RWPE2 (cell line): ENCODE results near the gene UAP1L1.

Experiments used
- ATAC-seq: fragments of 200-7000 bp; cut with Tn5 transposase; 3 replicates; pipeline ENCODE4 v1.9.1; 2021; ENCODE audit warnings: low read depth
- DNase-seq: peaks from one replicate; pipeline ENCODE4 v3.0.0-alpha.2; 2020; ENCODE audit warnings: low spot score
- H3K27ac ChIP-seq: fragments of 450-650 bp; 2 replicates; pipeline ENCODE4 v1.5.1; 2017; ENCODE audit warnings: mild to moderate bottlenecking; ENCODE audit not compliant: poor library complexity, severe bottlenecking
- H3K27me3 ChIP-seq: fragments of 250-450 bp; sonication (Bioruptor Pico); 2 replicates; pipeline ENCODE4 v1.5.1; 2021; ENCODE audit warnings: mild to moderate bottlenecking, moderate library complexity; ENCODE audit not compliant: insufficient read depth, poor library complexity, severe bottlenecking
- H3K36me3 ChIP-seq: fragments of 250-450 bp; sonication (Bioruptor Pico); 2 replicates; pipeline ENCODE4 v1.5.1; 2020; ENCODE audit warnings: low read depth, mild to moderate bottlenecking, moderate library complexity
- H3K4me1 ChIP-seq: fragments of 250-450 bp; sonication (Bioruptor Pico); 2 replicates; pipeline ENCODE4 v1.5.1; 2021; ENCODE audit warnings: mild to moderate bottlenecking, moderate library complexity; ENCODE audit not compliant: insufficient read depth, poor library complexity, severe bottlenecking
- H3K4me3 ChIP-seq: fragments of 250-450 bp; sonication (Bioruptor Pico); 2 replicates; pipeline ENCODE4 v1.5.1; 2021; ENCODE audit warnings: mild to moderate bottlenecking, moderate library complexity; ENCODE audit not compliant: severe bottlenecking
- H3K9me3 ChIP-seq: fragments of 250-450 bp; sonication (Bioruptor Pico); 2 replicates; pipeline ENCODE4 v1.5.1; 2021; ENCODE audit warnings: mild to moderate bottlenecking, moderate library complexity; ENCODE audit not compliant: severe bottlenecking
- TF ChIP-seq, protein P1 (sequence below): fragments of 450-650 bp; IDR thresholded peaks from one replicate; pipeline ENCODE4 v1.5.1; 2017; ENCODE audit warnings: mild to moderate bottlenecking, moderate library complexity; ENCODE audit not compliant: poor library complexity, severe bottlenecking

UAP1L1 gene

DNA sequence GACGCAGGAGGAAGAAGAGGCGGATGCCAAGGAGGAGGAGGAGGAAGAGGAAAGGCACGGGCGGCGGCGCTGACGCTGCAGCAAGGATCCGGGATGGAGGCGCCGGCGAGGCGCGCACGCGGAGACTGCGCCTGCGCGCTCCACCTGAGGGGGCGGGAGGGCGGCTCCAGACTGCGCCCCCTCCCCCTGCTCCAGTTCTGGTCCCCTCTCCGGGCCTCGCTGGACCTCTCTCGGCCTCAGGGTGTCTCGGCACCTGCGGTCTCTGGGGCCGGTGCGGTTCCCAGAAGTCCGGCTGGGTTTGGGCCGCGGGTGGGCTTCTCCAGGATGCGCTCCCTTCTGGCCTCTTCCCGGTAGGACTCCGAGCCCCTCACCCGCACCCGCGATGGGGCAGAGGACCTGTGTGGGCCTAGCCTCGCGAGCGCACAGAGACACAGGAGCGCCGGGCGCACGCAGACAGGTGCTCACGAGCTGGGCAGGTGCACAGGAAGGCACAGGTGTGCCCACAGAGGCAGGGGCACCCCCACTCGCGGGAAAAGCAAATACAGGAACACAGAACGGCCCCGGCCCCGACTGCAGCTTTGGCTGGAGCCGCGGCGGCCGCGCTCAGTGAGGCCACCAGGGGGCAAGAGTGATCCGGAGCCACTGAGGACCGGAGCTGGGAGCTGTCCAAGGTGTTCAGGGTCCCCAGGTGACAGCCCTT, 31.1 kb upstream of the UAP1L1 start, which contains the start of gene NPDC1:
Gene NPDC1, minus strand, starts transcription at position 90 of the 700 bp plus-strand sequence. CDS start 188 bp downstream, outside the sequence.
- H3K27me3 ChIP-seq: no peaks in the 10 kb centered on the region
- ATAC-seq: peak; percentile 43
- H3K27ac ChIP-seq: peak within 1 kb of the TSS; percentile 14

DNA sequence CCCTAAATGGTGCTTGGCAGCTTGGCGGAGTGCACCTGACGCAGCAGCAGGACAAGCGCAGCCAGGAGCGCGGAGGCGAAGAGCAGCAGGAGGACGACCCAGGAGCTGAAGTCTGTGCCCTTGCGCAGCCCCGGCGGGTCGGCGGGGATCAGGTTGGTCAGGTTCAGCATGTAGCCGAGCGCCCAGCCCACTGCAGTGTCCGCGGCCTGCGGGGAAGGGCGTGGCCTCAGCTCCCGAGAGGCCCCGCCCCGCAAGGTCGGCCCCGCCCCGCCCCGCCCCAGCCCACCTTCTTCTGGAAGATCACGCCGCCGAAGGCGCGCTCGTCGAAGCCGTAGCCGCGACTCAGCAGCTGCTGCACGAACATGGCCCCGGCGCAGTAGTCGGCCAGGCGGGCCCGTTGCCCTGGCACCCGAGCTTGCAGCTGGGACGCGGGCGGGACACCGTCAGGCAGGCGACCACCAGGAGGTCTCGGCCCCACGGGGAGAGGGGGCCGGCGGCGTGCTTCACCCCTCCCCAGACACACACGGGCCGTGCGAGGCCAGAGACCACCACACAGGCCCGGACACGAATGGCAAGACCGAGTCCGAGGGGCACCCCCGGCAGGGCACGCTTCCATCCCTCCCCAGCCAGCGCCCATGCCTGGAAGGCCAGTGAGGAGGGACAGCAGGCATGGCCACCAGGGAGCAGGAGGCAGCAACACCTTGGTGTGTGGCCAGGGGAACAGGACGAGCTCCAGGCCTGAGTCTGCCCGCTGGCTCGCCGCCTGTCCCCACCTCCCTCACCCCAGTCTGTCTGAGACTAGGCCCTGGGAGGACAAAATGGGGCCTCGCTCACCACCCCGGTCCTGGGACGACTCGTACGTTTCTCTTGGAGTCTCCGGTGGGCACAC, 28.4 kb upstream of the UAP1L1 start:
- Histone ChIP-seq H3K27ac (no peak overlapping the region), H3K27me3 (no peaks in the 10 kb centered on the region), H3K36me3 (no peaks in the 10 kb centered on the region), H3K4me3 (no peak overlapping the region), H3K9me3 (no peaks in the 10 kb centered on the region), H3K4me1 (no peaks in the 10 kb centered on the region)
- no peak for ATAC-seq
- TF ChIP-seq, protein P1, sequence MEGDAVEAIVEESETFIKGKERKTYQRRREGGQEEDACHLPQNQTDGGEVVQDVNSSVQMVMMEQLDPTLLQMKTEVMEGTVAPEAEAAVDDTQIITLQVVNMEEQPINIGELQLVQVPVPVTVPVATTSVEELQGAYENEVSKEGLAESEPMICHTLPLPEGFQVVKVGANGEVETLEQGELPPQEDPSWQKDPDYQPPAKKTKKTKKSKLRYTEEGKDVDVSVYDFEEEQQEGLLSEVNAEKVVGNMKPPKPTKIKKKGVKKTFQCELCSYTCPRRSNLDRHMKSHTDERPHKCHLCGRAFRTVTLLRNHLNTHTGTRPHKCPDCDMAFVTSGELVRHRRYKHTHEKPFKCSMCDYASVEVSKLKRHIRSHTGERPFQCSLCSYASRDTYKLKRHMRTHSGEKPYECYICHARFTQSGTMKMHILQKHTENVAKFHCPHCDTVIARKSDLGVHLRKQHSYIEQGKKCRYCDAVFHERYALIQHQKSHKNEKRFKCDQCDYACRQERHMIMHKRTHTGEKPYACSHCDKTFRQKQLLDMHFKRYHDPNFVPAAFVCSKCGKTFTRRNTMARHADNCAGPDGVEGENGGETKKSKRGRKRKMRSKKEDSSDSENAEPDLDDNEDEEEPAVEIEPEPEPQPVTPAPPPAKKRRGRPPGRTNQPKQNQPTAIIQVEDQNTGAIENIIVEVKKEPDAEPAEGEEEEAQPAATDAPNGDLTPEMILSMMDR: no peak
- no peak for DNase-seq

More for the DNA sequence above, 31.1 kb upstream of the UAP1L1 start, which contains the start of gene NPDC1:
- H3K9me3 ChIP-seq: no peaks in the 10 kb centered on the region
- no peaks in the 10 kb centered on the region for H3K4me1 ChIP-seq
- H3K4me3 ChIP-seq: peak within 1 kb of the TSS; percentile 67
- no peaks in the 10 kb centered on the region for H3K36me3 ChIP-seq
- TF ChIP-seq, protein P1: peak; percentile 93
- no peak for DNase-seq

DNA sequence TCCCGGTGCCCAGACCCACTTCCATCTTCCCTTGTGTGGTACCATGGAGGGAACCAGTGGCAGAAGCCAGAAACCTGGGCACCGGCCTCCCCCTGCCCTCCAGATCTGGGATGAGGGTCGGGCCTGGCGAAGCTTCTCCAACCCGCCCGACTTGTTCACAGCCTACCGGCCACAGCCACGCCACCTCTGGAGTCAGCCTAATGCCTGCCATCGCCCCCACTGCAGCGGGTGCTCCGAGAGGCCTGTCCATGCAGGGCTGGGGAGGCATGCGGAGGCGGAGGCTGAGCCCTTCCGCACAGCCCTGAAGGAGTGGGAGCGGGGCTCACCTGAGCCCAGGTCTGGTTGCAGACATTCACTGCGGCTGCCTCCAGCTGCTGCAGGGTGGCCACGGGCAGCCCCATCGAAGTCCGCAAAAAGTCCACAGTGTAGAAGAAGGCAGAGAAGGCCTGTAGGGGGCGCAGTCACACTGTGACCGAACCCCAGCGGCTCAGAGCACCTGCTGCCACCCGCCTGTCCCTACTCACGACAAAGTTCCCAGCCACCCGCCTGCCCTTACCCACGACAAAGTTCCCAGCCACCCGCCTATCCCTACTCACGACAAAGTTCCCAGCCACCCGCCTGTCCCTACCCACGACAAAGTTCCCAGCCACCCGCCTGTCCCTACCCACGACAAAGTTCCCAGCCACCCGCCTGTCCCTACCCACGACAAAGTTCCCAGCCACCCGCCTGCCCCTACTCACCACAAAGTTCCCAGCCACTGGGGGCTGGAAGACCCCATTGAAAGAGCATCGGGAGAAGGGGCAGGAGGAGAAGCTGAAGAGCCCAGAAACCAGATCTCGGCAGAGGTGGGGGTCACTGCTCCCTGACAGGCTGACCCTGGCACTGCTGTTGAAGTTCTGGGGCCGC, 27.5 kb upstream of the UAP1L1 start:
- no peaks in the 10 kb centered on the region for H3K36me3 ChIP-seq
- no peak for ATAC-seq
- DNase-seq: no peak
- H3K27me3 ChIP-seq: no peaks in the 10 kb centered on the region
- H3K4me3 ChIP-seq: no peak overlapping the region
- H3K9me3 ChIP-seq: no peaks in the 10 kb centered on the region
- no peak overlapping the region for H3K27ac ChIP-seq
- TF ChIP-seq, protein P1: no peak
- no peaks in the 10 kb centered on the region for H3K4me1 ChIP-seq

DNA sequence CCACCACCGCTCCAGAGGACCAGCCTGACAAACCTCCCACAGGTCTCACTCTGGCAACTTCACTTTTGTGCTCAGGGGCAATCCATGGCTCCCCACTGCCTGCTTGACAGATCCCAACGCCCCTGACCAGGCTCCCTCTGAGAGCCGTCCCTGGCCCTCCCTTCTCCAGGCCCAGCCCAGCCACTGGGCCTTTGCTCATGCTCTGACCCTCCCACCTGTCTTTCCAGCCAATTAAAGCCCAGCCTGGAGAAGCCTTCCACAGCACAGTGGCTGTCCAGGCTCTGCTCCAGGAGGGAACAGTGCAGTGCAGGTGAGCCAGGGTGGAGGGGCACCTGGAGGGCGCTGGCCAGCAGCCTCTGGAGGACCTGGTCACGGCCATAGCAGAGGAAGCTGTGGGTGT, 26.7 kb upstream of the UAP1L1 start:
- no peaks in the 10 kb centered on the region for H3K9me3 ChIP-seq

More for the DNA sequence above, 26.7 kb upstream of the UAP1L1 start:
- TF ChIP-seq, protein P1: no peak
- no peak overlapping the region for H3K27ac ChIP-seq
- no peaks in the 10 kb centered on the region for H3K36me3 ChIP-seq
- H3K4me1 ChIP-seq: peaks cover 4% of the 10 kb centered on the region
- no peak overlapping the region for H3K4me3 ChIP-seq
- H3K27me3 ChIP-seq: no peaks in the 10 kb centered on the region
- DNase-seq (no peak), ATAC-seq (no peak)
